NB4 (cell line): Measurements from ENCODE around the gene SPRYD4.

ENCODE experiments used
- DNase-seq: peaks from one replicate; pipeline ENCODE4 v3.0.0; 2010; ENCODE audit warnings: low read depth
- H3K4me3 ChIP-seq: one replicate; pipeline ENCODE4 v1.5.1; 2011; ENCODE audit warnings: mild to moderate bottlenecking, low read depth, low read length, moderate library complexity
- CTCF ChIP-seq: IDR thresholded peaks from one replicate; pipeline ENCODE4 v1.5.1; 2012; ENCODE audit warnings: low read depth, low read length
- MAX ChIP-seq: IDR thresholded peaks from 2 replicates; pipeline ENCODE4 v1.6.1; 2011; ENCODE audit warnings: low read depth, low read length
- MYC ChIP-seq: IDR thresholded peaks from 2 replicates; pipeline ENCODE4 v1.6.1; 2011; ENCODE audit warnings: low read depth, low read length
- POLR2A ChIP-seq: IDR thresholded peaks from 2 replicates; pipeline ENCODE4 v1.6.1; 2011; ENCODE audit warnings: mild to moderate bottlenecking; ENCODE audit not compliant: insufficient read length; ENCODE audit errors: extremely low read depth

SPRYD4 gene

GRCh38 chr12:56468216-56469006, at the start of gene SPRYD4:
Gene SPRYD4 (plus strand): TSS chr12:56468578. CDS start chr12:56468592, 14 bp downstream.
- peak within 1 kb of the TSS; percentile 91 for H3K4me3 ChIP-seq
- TF ChIP-seq CTCF, result peak; percentile 29
- peak; percentile 100 for TF ChIP-seq MAX
- peak; percentile 100 for TF ChIP-seq MYC
- TF ChIP-seq POLR2A, result peak; percentile 86
- peak; percentile 97 for DNase-seq

- no peak for DNase-seq
- no peak for TF ChIP-seq MYC
- no peak for TF ChIP-seq POLR2A
- no peak for TF ChIP-seq CTCF
- no peak for TF ChIP-seq MAX
- H3K4me3 ChIP-seq, result no peak overlapping the region
Observed at GRCh38 chr12:56420411-56420810, 48.0 kb upstream of the SPRYD4 start.

- TF ChIP-seq CTCF (no peak), MYC (no peak), MAX (no peak), POLR2A (no peak)
- no peak for DNase-seq
- H3K4me3 ChIP-seq, result no peak overlapping the region
Observed at GRCh38 chr12:56425193-56425592, 43.2 kb upstream of the SPRYD4 start.

- H3K4me3 ChIP-seq, result no peak overlapping the region
- DNase-seq, result no peak
- TF ChIP-seq CTCF (no peak), POLR2A (no peak), MYC (no peak), MAX (no peak)
Observed at GRCh38 chr12:56425940-56426438, 42.4 kb upstream of the SPRYD4 start.

GRCh38 chr12:56431288-56431687, 37.1 kb upstream of the SPRYD4 start:
- DNase-seq, result no peak
- no peak for TF ChIP-seq CTCF
- H3K4me3 ChIP-seq, result no peak overlapping the region

DNA sequence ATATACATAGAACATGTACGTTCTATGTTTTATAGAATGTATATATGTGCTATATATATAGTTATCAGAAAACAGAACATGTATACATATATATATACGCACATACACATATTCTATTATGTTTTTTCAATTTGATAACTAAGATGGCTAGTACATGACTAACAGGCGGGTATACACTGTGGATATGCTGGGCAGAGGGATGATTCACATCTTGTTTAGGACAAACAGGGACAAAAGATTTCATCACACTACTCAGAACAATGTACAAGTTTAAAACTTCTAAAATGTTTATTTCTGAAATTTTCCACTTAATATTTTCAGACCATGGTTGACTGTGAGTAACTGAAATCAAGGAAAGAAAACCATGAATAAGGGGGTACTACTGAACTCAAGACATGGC, 36.5 kb upstream of the SPRYD4 start:
- TF ChIP-seq MYC (no peak), CTCF (no peak), MAX (no peak), POLR2A (no peak)
- no peak for DNase-seq

More for the DNA sequence above, 36.5 kb upstream of the SPRYD4 start:
- H3K4me3 ChIP-seq, result no peak overlapping the region
